Body of pancreas (tissue), 4 donors: Measurements from ENCODE around the gene NES.

Experiments used
- CTCF ChIP-seq, 7 experiments: fragments of 450-650 bp in 4 of 7; fragments of 200-600 bp in 3 of 7; sonication (generic) in 3 of 7; IDR thresholded peaks; one replicate each; pipeline ENCODE4 v1.5.1; 2016 to 2019; ENCODE audit warnings: antibody characterized with exemption in 7 of 7
- POLR2A ChIP-seq, 3 donors: fragments of 450-650 bp; IDR thresholded peaks; one replicate each; pipeline ENCODE4 v1.6.1; 2016; ENCODE audit warnings: antibody characterized with exemption in 3 of 3, mild to moderate bottlenecking in 2 of 3

GRCh38 chr1:156696755-156697154 is 19.5 kb upstream of the NES start:
- TF ChIP-seq POLR2A (IDR thresholded peaks at IDR 0.05): no peak
- no peak for TF ChIP-seq CTCF (IDR thresholded peaks at IDR 0.05)
